GM12873 (cell line): ENCODE data around the gene ART3.

Experiments used
- TF ChIP-seq, protein P1 (sequence below): IDR thresholded peaks from 2 replicates; pipeline ENCODE4 v1.5.1; 2012; ENCODE audit warnings: low read depth, mild to moderate bottlenecking, moderate library complexity, low read length, control low read depth; ENCODE audit not compliant: insufficient read depth; ENCODE audit errors: missing control alignments

ART3 gene

GRCh38 chr4:76084542-76084941 is 10.0 kb downstream of the ART3 start:
- TF ChIP-seq, protein P1, sequence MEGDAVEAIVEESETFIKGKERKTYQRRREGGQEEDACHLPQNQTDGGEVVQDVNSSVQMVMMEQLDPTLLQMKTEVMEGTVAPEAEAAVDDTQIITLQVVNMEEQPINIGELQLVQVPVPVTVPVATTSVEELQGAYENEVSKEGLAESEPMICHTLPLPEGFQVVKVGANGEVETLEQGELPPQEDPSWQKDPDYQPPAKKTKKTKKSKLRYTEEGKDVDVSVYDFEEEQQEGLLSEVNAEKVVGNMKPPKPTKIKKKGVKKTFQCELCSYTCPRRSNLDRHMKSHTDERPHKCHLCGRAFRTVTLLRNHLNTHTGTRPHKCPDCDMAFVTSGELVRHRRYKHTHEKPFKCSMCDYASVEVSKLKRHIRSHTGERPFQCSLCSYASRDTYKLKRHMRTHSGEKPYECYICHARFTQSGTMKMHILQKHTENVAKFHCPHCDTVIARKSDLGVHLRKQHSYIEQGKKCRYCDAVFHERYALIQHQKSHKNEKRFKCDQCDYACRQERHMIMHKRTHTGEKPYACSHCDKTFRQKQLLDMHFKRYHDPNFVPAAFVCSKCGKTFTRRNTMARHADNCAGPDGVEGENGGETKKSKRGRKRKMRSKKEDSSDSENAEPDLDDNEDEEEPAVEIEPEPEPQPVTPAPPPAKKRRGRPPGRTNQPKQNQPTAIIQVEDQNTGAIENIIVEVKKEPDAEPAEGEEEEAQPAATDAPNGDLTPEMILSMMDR, result no peak

- TF ChIP-seq, protein P1, result peak; percentile 42
These were observed 12.7 kb downstream of the ART3 start for GRCh38 chr4:76087007-76087769.

DNA sequence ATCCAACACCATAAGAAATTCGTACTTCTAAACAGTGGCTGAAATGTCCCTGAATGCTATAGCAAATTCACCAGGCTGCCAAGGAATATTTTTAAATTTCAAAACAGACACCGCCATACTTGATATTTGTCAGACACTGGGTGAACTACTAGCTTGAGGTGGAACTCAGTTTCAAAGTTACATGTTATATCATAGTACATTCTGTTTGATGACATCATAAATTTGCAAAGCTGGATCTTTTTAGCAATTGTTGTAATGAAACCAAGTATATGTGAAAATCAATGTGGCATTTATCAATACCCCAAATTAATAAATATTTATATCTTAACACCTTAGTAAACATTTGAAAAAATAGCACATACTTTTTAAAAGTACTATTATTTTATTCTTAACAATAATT is 14.2 kb downstream of the ART3 start:
- TF ChIP-seq, protein P1, result no peak

GRCh38 chr4:76090241-76090691 is 15.8 kb downstream of the ART3 start:
- TF ChIP-seq, protein P1, result no peak

GRCh38 chr4:76091052-76091451 is 16.5 kb downstream of the ART3 start:
- TF ChIP-seq, protein P1, result no peak

- TF ChIP-seq, protein P1, result no peak
These were observed 21.1 kb downstream of the ART3 start for GRCh38 chr4:76095568-76095967.

DNA sequence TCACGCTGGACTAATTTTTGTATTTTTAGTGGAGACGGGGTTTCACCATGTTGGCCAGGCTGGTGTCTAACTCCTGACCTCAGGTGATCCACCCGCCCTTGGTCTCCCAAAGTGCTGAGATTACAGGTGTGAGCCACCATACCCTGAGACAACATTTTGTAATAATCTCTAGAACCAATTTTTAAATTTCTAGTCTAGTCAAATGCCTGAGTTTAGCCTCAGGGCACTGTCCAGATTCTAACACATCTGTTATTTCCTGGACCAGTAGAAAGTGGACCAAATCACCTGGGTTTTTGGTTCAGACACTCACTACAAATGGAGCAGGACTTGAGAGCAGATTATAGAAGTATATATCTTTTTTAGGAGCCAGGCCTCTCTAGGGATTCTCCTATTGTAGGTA is 21.6 kb downstream of the ART3 start:
- TF ChIP-seq, protein P1, result no peak

- TF ChIP-seq, protein P1, result no peak
These were observed 31.1 kb downstream of the ART3 start for GRCh38 chr4:76105652-76106051.
